GM18520 (cell line): ENCODE measurements around the gene ZRANB1.
"Not testable (repeated sequence)": the region's sequence is repeated elsewhere in the genome, so short reads cannot be mapped to it uniquely, and the experiment has no call there.

Experiments used
- ATAC-seq: cut with Tn5 transposase; IDR thresholded peaks from one replicate; pipeline ENCODE4 v1.9.1; 2021; ENCODE audit not compliant: unreplicated experiment

Gene ZRANB1

GRCh38 chr10:124941823-124942222 lies at the start of gene ZRANB1:
Gene ZRANB1 (plus strand): TSS chr10:124942123. CDS start chr10:124942494, 371 bp downstream.
- no peak for ATAC-seq

- ATAC-seq, result no peak
These were observed 49.0 kb upstream of the ZRANB1 start for GRCh38 chr10:124892905-124893304.

- no peak for ATAC-seq
These were observed 47.2 kb upstream of the ZRANB1 start for GRCh38 chr10:124894569-124895215.

- ATAC-seq, result no peak
These were observed 45.2 kb upstream of the ZRANB1 start for GRCh38 chr10:124896751-124897150.

- no peak for ATAC-seq
These were observed 43.5 kb upstream of the ZRANB1 start for GRCh38 chr10:124898471-124898870.

- ATAC-seq, result no peak
These were observed 42.8 kb upstream of the ZRANB1 start for GRCh38 chr10:124899151-124899550.

- ATAC-seq, result no peak
These were observed 39.5 kb upstream of the ZRANB1 start for GRCh38 chr10:124902462-124902861.

GRCh38 chr10:124903111-124903510 lies 38.8 kb upstream of the ZRANB1 start:
- no peak for ATAC-seq

GRCh38 chr10:124904796-124905195 lies 37.1 kb upstream of the ZRANB1 start:
- no peak for ATAC-seq

- no peak for ATAC-seq
These were observed 35.3 kb upstream of the ZRANB1 start for GRCh38 chr10:124906551-124907001.

- no peak for ATAC-seq
These were observed 32.4 kb upstream of the ZRANB1 start for GRCh38 chr10:124909563-124909962.

GRCh38 chr10:124911124-124912067 lies 30.5 kb upstream of the ZRANB1 start:
- no peak for ATAC-seq

- ATAC-seq, result no peak
These were observed 29.6 kb upstream of the ZRANB1 start for GRCh38 chr10:124912101-124912886.

- no peak for ATAC-seq
These were observed 28.8 kb upstream of the ZRANB1 start for GRCh38 chr10:124913167-124913566.

GRCh38 chr10:124914398-124914797 lies 27.5 kb upstream of the ZRANB1 start:
- not testable (repeated sequence) for ATAC-seq

GRCh38 chr10:124916098-124916584 lies 25.8 kb upstream of the ZRANB1 start:
- ATAC-seq, result no peak

- peak; percentile 95 for ATAC-seq
These were observed 25.1 kb upstream of the ZRANB1 start for GRCh38 chr10:124916585-124917427.

- ATAC-seq, result no peak
These were observed 24.3 kb upstream of the ZRANB1 start for GRCh38 chr10:124917428-124918190.

- no peak for ATAC-seq
These were observed 23.6 kb upstream of the ZRANB1 start for GRCh38 chr10:124918191-124918830.
